ENCODE results near the gene ZNF57. TPM values are rescaled to one million over a fixed set of nuclear protein-coding genes. Genes with fewer than 3 reads are reported as not detected.

Gene ZNF57
- polyA plus RNA-seq, 1 of the 3 experiments (the other 2 are of a cell fraction): 2.1 TPM

DNA sequence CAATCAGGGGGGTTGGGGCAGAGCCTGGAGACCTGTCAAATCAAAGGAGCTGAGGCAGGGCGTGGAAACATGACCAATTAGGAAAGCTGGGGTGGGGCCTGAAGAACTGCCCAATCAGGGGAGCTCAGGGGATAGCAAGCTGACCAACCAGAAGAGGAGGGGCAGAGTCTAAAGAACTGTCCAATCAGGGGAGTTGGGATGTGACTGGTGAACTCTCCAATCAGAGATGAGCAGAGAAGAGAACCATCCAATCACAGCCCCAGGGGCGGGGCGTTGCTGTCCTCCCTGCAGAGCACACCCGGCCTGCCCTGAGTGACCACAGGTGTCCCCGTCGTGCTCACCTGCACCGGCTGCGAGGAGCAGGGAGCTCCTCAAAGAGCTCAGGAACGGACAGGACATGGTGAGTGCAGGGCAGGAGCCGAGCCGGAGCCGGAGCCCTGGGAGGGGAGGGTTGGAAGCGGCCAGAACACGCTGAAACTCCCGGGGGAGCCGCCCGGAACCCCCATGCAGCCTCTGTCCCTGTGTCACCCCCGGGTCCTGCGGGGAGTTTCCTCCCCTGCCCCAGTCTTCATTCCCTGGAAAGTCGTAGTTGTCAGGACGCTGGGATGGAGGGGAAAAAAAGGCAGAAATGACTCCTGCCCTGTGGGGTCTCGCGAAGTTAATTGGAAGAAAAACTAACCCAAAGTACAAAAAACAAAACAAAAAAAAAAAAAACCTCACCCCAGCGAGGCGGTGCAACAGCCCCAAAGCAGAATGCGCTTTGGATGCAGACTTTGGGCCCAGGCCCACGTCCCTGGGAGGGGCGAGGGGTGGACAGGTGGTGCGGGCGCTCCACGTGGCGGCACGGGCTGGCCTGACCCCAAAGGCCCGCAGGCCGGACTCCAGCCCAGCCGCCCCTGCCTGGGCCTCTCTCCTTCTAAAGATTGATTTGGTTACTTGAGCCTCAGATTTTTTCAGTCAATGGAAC is 33.4 kb upstream of the ZNF57 start, which contains the start of gene ZNF556 (continued):
- no peak for TF ChIP-seq MEF2A (IDR thresholded peaks at IDR 0.05; ENCODE audit: borderline replicate concordance, low read depth)
- TF ChIP-seq EP300 (IDR thresholded peaks at IDR 0.05; ENCODE audit: borderline replicate concordance in 1 of 2, low read depth in 1 of 2, low read length in 1 of 2): no peak
- no peak for TF ChIP-seq YY1 (IDR thresholded peaks at IDR 0.05; ENCODE audit: low read depth)
- peak; percentile 58; the same call in 1 of the 2 replicates for TF ChIP-seq MXI1 (IDR thresholded peaks at IDR 0.05; ENCODE audit: low read depth, low read length)
- TF ChIP-seq RFX5 (IDR thresholded peaks at IDR 0.05; ENCODE audit: low read length): peak; percentile 97

DNA sequence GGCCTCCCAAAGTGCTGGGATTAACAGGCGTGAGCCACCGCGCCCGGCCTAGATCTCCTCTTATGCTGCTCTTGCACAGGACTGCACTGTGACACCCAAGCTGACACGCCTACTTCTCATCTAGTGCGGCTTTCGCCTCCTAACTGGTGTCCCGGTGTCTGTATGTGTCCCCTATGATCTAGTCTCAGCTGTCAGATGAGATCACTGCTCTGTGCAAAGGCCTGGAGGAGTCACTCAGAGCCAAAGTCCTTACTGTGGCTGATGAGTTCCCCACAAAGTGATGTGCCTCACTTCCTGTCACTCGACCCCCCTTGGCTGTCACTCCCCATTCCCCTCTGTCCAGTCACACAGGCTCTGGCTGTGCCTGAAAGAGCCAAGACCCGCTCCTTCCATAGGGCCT is 31.1 kb upstream of the ZNF57 start:
- no peaks in the 10 kb centered on the region for H3F3A ChIP-seq (replicated peaks; ENCODE audit: insufficient read depth)
- no peaks in the 10 kb centered on the region for H4K20me1 ChIP-seq (ENCODE audit: insufficient read depth)
- H3K36me3 ChIP-seq (replicated peaks in 1 of 2; ENCODE audit: control insufficient read depth in 1 of 2, insufficient read depth in 2 of 2, low read length in 1 of 2): no peaks in the 10 kb centered on the region
- H3K9me3 ChIP-seq: no peaks in the 10 kb centered on the region
- ChIA-PET CTCF (interaction anchor here (1.8 kb wide), 1 partner anchor 17 kb away, joined by 3 read pairs; no protein-coding TSS in a partner anchor), POLR2A (no interaction called here)
- H3K4me3 ChIP-seq (ENCODE audit: low read depth in 2 of 2, low read length in 1 of 2): no peak overlapping the region
- no peaks in the 10 kb centered on the region; a peak in 1 of 4 replicates for H3K4me1 ChIP-seq (ENCODE audit: control insufficient read depth in 1 of 2, insufficient read depth in 2 of 2, low read depth in 1 of 2, low read length in 1 of 2)
- 78% methylated on average over 10 of the region's 10 CpGs for WGBS (ENCODE audit: low lambda C conversion rate)
- TF ChIP-seq ELF1 (IDR thresholded peaks at IDR 0.05) (no peak), EZH2phosphoT487 (IDR thresholded peaks at IDR 0.05; ENCODE audit: borderline replicate concordance, low read depth) (no peak), RCOR1 (IDR thresholded peaks at IDR 0.05; ENCODE audit: low read length) (no peak), RFX5 (IDR thresholded peaks at IDR 0.05; ENCODE audit: low read length) (no peak), RAD21 (IDR thresholded peaks at IDR 0.05; ENCODE audit: low read length) (no peak), GABPA (IDR thresholded peaks at IDR 0.05; ENCODE audit: low read depth) (no peak), POLR2AphosphoS5 (IDR thresholded peaks at IDR 0.05; ENCODE audit: low read depth, low read length) (no peak), TAF1 (IDR thresholded peaks at IDR 0.05; ENCODE audit: borderline replicate concordance, low read depth, low read length) (no peak), SIN3A (IDR thresholded peaks at IDR 0.05; ENCODE audit: borderline replicate concordance, low read depth, low read length) (no peak)
- TF ChIP-seq, protein P1, sequence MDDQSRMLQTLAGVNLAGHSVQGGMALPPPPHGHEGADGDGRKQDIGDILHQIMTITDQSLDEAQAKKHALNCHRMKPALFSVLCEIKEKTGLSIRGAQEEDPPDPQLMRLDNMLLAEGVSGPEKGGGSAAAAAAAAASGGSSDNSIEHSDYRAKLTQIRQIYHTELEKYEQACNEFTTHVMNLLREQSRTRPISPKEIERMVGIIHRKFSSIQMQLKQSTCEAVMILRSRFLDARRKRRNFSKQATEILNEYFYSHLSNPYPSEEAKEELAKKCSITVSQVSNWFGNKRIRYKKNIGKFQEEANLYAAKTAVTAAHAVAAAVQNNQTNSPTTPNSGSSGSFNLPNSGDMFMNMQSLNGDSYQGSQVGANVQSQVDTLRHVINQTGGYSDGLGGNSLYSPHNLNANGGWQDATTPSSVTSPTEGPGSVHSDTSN (IDR thresholded peaks at IDR 0.05): no peak
- TF ChIP-seq, protein P2, sequence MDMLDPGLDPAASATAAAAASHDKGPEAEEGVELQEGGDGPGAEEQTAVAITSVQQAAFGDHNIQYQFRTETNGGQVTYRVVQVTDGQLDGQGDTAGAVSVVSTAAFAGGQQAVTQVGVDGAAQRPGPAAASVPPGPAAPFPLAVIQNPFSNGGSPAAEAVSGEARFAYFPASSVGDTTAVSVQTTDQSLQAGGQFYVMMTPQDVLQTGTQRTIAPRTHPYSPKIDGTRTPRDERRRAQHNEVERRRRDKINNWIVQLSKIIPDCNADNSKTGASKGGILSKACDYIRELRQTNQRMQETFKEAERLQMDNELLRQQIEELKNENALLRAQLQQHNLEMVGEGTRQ (IDR thresholded peaks at IDR 0.05; ENCODE audit: borderline replicate concordance, low read depth, low read length): no peak
- TF ChIP-seq, protein P3, sequence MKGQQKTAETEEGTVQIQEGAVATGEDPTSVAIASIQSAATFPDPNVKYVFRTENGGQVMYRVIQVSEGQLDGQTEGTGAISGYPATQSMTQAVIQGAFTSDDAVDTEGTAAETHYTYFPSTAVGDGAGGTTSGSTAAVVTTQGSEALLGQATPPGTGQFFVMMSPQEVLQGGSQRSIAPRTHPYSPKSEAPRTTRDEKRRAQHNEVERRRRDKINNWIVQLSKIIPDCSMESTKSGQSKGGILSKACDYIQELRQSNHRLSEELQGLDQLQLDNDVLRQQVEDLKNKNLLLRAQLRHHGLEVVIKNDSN (IDR thresholded peaks at IDR 0.05; ENCODE audit: borderline replicate concordance, low read depth): no peak
- H3K27me3 ChIP-seq (ENCODE audit: insufficient read depth): no peaks in the 10 kb centered on the region
- DNase-seq: no peak
- no peak overlapping the region for H2AFZ ChIP-seq (ENCODE audit: low read depth)
- no peak overlapping the region for H3K27ac ChIP-seq (ENCODE audit: low read depth in 2 of 2, low read length in 1 of 2)
- no peak overlapping the region for H3K9ac ChIP-seq
- no peaks in the 10 kb centered on the region for H3K9me2 ChIP-seq
- no peaks in the 10 kb centered on the region for H3K79me2 ChIP-seq (ENCODE audit: insufficient read depth)
- no peak overlapping the region for H3K4me2 ChIP-seq

Measured in SK-N-SH (cell line).